GM18951 (cell line): ENCODE measurements around the gene TNFRSF19.

Source experiments
- POLR2A ChIP-seq: IDR thresholded peaks from 4 replicates; pipeline ENCODE4 v1.6.1; 2011; ENCODE audit warnings: mild to moderate bottlenecking; ENCODE audit not compliant: insufficient read length, insufficient read depth; ENCODE audit errors: extremely low read depth
- in situ Hi-C: fragments of 300-500 bp; cut with MboI; formaldehyde crosslinking; loops from one replicate; pipeline ENCODE4 v1.12.0; 2022; ENCODE audit warnings: low sequenced_read_pairs, mixed read lengths, inconsistent platforms; ENCODE audit not compliant: unreplicated experiment

TNFRSF19 gene

GRCh38 chr13:23715092-23715761, 145.0 kb downstream of the TNFRSF19 start:
- in situ Hi-C loops: no loop called here

GRCh38 chr13:23715762-23716235, 145.6 kb downstream of the TNFRSF19 start:
- in situ Hi-C loops: no loop called here
- TF ChIP-seq POLR2A: no peak

More at GRCh38 chr13:23715092-23715761, 145.0 kb downstream of the TNFRSF19 start:
- TF ChIP-seq POLR2A: no peak

GRCh38 chr13:23716401-23716800, 146.2 kb downstream of the TNFRSF19 start:
- TF ChIP-seq POLR2A: no peak
- in situ Hi-C loops: no loop called here

GRCh38 chr13:23718996-23719395, 148.8 kb downstream of the TNFRSF19 start:
- in situ Hi-C loops: no loop called here
- TF ChIP-seq POLR2A: no peak

GRCh38 chr13:23722726-23723453, 152.7 kb downstream of the TNFRSF19 start:
- TF ChIP-seq POLR2A: no peak
- in situ Hi-C loops: no loop called here

GRCh38 chr13:23723471-23723870, 153.3 kb downstream of the TNFRSF19 start:
- no peak for TF ChIP-seq POLR2A
- in situ Hi-C loops: no loop called here

- no peak for TF ChIP-seq POLR2A
- in situ Hi-C loops: no loop called here
Observed at GRCh38 chr13:23724196-23724970, 154.2 kb downstream of the TNFRSF19 start.
